ENCODE data around the gene UBXN10. TPM values are rescaled to one million over a fixed set of nuclear protein-coding genes. Genes with fewer than 3 reads are reported as not detected.
A peak's percentile ranks its signal among the peaks of the same experiment; 100 is the strongest.

The UBXN10 gene
- total RNA-seq, 2 experiments from 2014 or later, result 1.5 to 1.7 TPM

DNA sequence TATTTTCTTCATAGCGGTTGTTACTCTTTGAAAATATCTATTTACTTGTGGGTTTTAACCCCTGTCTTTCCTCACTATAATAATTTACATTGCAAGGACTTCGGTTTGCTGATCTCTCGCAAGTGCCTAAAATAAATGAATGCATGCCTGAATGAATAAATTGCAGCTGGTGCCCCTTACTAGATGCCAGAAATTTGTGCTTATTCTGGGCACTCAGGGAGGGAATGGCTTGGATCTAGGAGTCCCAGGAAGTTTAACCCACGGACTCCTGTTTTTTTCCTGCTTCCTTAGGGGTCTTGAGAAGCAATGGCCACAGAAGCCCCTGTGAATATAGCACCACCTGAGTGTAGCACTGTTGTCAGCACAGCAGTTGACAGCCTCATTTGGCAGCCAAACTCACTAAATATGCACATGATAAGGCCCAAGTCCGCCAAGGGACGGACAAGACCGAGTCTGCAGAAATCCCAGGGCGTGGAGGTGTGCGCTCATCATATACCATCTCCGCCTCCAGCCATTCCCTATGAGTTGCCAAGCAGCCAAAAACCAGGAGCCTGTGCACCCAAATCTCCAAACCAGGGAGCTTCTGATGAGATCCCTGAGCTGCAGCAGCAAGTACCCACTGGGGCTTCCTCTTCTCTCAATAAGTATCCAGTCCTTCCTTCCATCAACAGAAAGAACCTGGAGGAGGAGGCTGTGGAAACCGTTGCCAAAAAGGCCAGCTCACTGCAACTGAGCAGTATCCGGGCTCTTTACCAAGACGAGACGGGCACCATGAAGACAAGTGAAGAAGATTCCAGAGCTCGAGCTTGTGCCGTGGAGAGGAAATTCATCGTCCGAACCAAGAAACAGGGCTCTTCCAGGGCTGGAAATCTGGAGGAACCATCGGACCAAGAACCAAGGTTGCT is 4.6 kb downstream of the UBXN10 start:
- ChIA-PET POLR2A (interaction anchor here (3.4 kb wide), 1 partner anchor 18 kb away, joined by 13 read pairs; no protein-coding TSS in a partner anchor), CTCF (interaction anchor here (1.3 to 1.7 kb wide), 2 partner anchors 25 to 34 kb away, joined by 3 to 5 read pairs; no protein-coding TSS in a partner anchor)
- H3K27me3 Mint-ChIP-seq, result peaks cover 30% of the 10 kb centered on the region
- H3K4me3 Mint-ChIP-seq, result no peak overlapping the region
- H3K27ac Mint-ChIP-seq, result no peak overlapping the region
- H3K36me3 Mint-ChIP-seq (ENCODE audit: low read depth), result no peaks in the 10 kb centered on the region
- peaks cover 33% of the 10 kb centered on the region for H3K4me1 Mint-ChIP-seq
- no peaks in the 10 kb centered on the region for H3K9me3 Mint-ChIP-seq
- DNase-seq, result no peak

GRCh38 chr1:20191266-20191825 is 5.5 kb downstream of the UBXN10 start:
- no peaks in the 10 kb centered on the region for H3K9me3 Mint-ChIP-seq
- no peak overlapping the region for H3K4me3 Mint-ChIP-seq
- no peak for DNase-seq
- H3K27ac Mint-ChIP-seq, result no peak overlapping the region
- peaks cover 30% of the 10 kb centered on the region for H3K4me1 Mint-ChIP-seq
- ChIA-PET POLR2A (no interaction called here), CTCF (interaction anchor here (0.9 to 1.7 kb wide), 3 partner anchors 13 to 28 kb away, joined by 4 to 5 read pairs (median 5); no protein-coding TSS in a partner anchor)
- no peaks in the 10 kb centered on the region for H3K36me3 Mint-ChIP-seq (ENCODE audit: low read depth)
- peaks cover 30% of the 10 kb centered on the region for H3K27me3 Mint-ChIP-seq

DNA sequence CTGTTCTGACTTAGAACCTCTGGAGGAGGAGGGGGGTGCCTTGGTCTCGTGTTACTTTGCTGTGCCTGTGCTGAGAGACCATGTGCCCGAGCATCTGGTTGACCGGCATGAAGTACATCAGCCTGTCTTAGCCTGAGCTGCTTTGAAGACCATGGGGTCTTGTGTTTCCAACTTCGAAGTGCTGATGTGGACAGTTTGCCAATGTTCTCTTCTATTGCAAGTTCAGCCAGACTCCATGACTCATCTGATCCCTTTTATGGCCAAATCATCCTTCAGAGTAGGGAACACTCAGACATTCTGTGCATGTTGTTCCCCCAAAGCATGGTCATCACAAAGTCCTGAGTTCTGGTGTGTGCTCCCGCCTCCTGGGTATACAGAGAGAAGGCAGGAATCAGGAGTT is 6.5 kb downstream of the UBXN10 start:
- DNase-seq, result no peak
- H3K27me3 Mint-ChIP-seq, result peaks cover 32% of the 10 kb centered on the region
- no peaks in the 10 kb centered on the region for H3K36me3 Mint-ChIP-seq (ENCODE audit: low read depth)
- POLR2A ChIA-PET, result no interaction called here
- H3K4me3 Mint-ChIP-seq, result no peak overlapping the region
- no peaks in the 10 kb centered on the region for H3K9me3 Mint-ChIP-seq
- H3K27ac Mint-ChIP-seq, result no peak overlapping the region
- peaks cover 20% of the 10 kb centered on the region for H3K4me1 Mint-ChIP-seq
- CTCF ChIA-PET, result interaction anchor here (0.9 to 1.9 kb wide), 5 partner anchors 12 to 30 kb away, joined by 4 to 5 read pairs (median 4); no protein-coding TSS in a partner anchor

DNA sequence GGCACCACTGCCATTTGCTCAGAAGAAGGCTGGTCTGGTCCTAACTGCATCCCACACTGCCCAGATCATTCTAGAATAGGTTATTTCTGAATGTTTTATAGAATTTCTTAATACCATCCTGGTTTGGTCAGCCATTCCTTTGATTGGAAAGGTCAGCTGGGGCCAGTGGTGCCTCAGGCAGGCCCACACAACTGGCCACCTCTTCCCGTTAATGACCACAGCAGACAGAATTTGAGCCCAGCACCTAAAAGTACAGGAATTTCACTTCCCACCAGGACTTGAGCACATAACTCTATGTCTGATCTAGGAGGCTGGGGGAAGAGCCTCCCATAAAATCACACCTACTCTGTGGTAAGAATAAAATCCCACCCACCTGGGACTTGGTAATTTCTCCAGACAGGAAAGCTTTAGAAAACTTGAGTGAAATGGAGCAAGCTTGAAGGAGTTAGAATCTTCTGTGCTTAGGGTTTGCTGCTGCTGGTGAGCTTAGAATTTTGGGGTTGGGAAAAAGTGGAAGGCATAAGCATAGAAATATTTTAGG is 7.0 kb downstream of the UBXN10 start:
- no peak for DNase-seq
- Mint-ChIP-seq H3K27me3 (peaks cover 33% of the 10 kb centered on the region), H3K36me3 (ENCODE audit: low read depth) (no peaks in the 10 kb centered on the region), H3K4me3 (no peak overlapping the region), H3K9me3 (no peaks in the 10 kb centered on the region), H3K4me1 (peaks cover 14% of the 10 kb centered on the region), H3K27ac (no peak overlapping the region)
- ChIA-PET POLR2A (interaction anchor here (0.6 kb wide), 1 partner anchor 13 kb away, joined by 3 read pairs; no protein-coding TSS in a partner anchor), CTCF (interaction anchor here (0.7 to 1.9 kb wide), 9 partner anchors 10 to 30 kb away, joined by 3 to 12 read pairs (median 4); no protein-coding TSS in a partner anchor)

DNA sequence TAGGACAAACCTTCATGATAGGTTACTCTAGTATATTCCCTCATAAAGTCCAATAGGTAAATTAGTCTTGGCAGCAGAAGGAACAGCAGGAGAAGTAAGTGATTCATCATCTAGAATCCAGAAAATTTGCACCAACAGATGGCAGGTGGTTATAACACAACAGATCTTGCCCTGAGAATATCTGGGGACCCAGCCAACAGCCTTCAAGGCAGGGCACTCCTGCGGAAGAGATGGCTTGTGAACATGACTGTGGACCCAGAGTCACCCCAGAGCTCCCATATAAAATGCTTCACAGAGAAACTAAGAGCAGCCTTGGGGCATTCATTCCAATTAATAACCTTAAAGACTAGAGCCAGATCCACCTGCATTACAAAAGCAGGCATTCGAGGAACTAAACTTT is 8.3 kb downstream of the UBXN10 start:
- no peak for DNase-seq
- H3K4me1 Mint-ChIP-seq, result peaks cover 3% of the 10 kb centered on the region
- H3K36me3 Mint-ChIP-seq (ENCODE audit: low read depth), result no peaks in the 10 kb centered on the region
- CTCF ChIA-PET, result interaction anchor here (1.0 to 3.4 kb wide), 9 partner anchors 11 to 70 kb away, joined by 3 to 41 read pairs (median 5); no protein-coding TSS in a partner anchor
- H3K27me3 Mint-ChIP-seq, result peaks cover 26% of the 10 kb centered on the region
- no peak overlapping the region for H3K4me3 Mint-ChIP-seq
- H3K27ac Mint-ChIP-seq, result no peak overlapping the region
- H3K9me3 Mint-ChIP-seq, result no peaks in the 10 kb centered on the region
- POLR2A ChIA-PET, result no interaction called here

- ChIA-PET POLR2A (no interaction called here), CTCF (interaction anchor here (0.6 to 3.4 kb wide), 11 partner anchors 12 to 277 kb away, joined by 3 to 41 read pairs (median 4); no protein-coding TSS in a partner anchor)
- Mint-ChIP-seq H3K36me3 (ENCODE audit: low read depth) (no peaks in the 10 kb centered on the region), H3K27ac (no peak overlapping the region), H3K9me3 (no peaks in the 10 kb centered on the region), H3K27me3 (peaks cover 30% of the 10 kb centered on the region), H3K4me1 (peaks cover 3% of the 10 kb centered on the region), H3K4me3 (no peak overlapping the region)
- peak; percentile 78 for DNase-seq
These were observed 9.0 kb downstream of the UBXN10 start for GRCh38 chr1:20194757-20195461.

DNA sequence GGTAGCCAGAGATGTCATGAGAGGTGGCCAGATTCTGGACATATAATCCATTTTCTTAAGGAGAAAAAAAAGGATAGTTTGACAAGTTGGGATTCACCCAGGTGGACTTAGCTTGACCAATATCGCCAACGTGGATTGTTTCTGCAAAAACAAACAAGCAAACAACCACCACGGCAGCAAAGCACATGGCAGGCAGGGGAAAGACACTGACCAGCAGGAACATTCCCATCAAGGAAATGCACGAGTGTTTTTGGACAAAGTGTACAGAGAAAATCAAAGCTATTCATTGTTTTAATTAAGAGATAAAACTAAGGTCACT is 9.5 kb downstream of the UBXN10 start:
- peaks cover 34% of the 10 kb centered on the region for H3K27me3 Mint-ChIP-seq
- H3K4me1 Mint-ChIP-seq, result peaks cover 3% of the 10 kb centered on the region
- no peak overlapping the region for H3K4me3 Mint-ChIP-seq
- ChIA-PET POLR2A (no interaction called here), CTCF (interaction anchor here (0.7 to 3.4 kb wide), 11 partner anchors 11 to 384 kb away, joined by 3 to 41 read pairs (median 4); no protein-coding TSS in a partner anchor)
- DNase-seq, result no peak
- no peak overlapping the region for H3K27ac Mint-ChIP-seq
- H3K9me3 Mint-ChIP-seq, result no peaks in the 10 kb centered on the region
- H3K36me3 Mint-ChIP-seq (ENCODE audit: low read depth), result no peaks in the 10 kb centered on the region

DNA sequence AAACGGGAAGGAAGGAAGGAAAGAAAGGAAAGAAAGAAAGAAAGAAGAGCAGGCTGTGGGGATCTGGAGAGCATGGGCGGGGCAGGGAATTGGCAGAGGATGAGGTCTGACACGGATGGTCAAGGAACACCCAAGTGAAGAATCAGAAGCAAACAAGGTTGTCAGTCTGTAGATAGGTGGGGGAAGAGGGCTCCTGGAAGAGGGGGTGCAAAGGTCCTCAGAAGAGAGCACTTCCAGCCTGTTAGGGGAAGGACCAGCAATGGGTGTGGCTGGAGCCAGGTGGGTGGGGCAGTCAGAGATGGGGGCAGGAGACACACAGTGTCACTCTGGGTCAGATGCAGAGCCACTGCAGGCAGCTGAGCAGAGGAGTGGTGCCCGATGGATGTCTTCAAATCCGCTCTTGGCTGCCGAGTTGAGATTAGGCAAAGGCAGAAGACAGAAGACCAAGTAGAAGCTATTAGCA is 11.5 kb downstream of the UBXN10 start:
- Mint-ChIP-seq H3K4me1 (peaks cover 3% of the 10 kb centered on the region), H3K27me3 (peaks cover 37% of the 10 kb centered on the region), H3K9me3 (no peaks in the 10 kb centered on the region), H3K4me3 (no peak overlapping the region), H3K36me3 (ENCODE audit: low read depth) (no peaks in the 10 kb centered on the region), H3K27ac (no peak overlapping the region)
- no peak for DNase-seq
- POLR2A ChIA-PET, result no interaction called here
- CTCF ChIA-PET, result interaction anchor here (0.6 to 1.7 kb wide), 2 partner anchors 16 to 312 kb away, joined by 3 to 7 read pairs; no protein-coding TSS in a partner anchor

GRCh38 chr1:20198296-20198695 is 12.4 kb downstream of the UBXN10 start:
- DNase-seq, result no peak
- H3K36me3 Mint-ChIP-seq (ENCODE audit: low read depth), result no peaks in the 10 kb centered on the region
- POLR2A ChIA-PET, result no interaction called here
- CTCF ChIA-PET, result no interaction called here
- peaks cover 34% of the 10 kb centered on the region for H3K27me3 Mint-ChIP-seq
- H3K4me1 Mint-ChIP-seq, result peaks cover 3% of the 10 kb centered on the region
- H3K4me3 Mint-ChIP-seq, result no peak overlapping the region
- H3K27ac Mint-ChIP-seq, result no peak overlapping the region
- no peaks in the 10 kb centered on the region for H3K9me3 Mint-ChIP-seq

- ChIA-PET CTCF (no interaction called here), POLR2A (no interaction called here)
- Mint-ChIP-seq H3K9me3 (no peaks in the 10 kb centered on the region), H3K4me1 (peaks cover 3% of the 10 kb centered on the region), H3K27ac (no peak overlapping the region), H3K36me3 (ENCODE audit: low read depth) (no peaks in the 10 kb centered on the region), H3K4me3 (no peak overlapping the region), H3K27me3 (peaks cover 34% of the 10 kb centered on the region)
- no peak for DNase-seq
These were observed 13.0 kb downstream of the UBXN10 start for GRCh38 chr1:20198918-20199317.

DNA sequence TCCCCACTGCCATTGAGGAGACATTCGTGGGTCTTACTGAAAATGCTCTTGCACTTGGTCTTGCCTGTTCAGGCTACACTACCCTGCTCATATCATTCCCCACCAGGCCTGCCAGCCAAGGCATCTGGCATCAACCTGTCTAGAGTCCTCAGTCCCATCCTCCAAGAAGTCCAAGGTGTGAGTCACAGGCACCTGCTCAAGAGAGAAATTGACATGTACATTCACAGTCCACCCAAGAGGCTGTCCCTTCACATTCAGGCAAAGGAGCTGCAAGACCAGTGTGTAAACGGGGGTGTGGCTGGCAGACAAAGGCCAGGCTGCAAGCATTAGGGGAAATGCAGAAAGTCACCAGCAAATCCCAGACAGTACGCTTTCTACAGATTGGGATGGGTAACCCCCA is 13.5 kb downstream of the UBXN10 start:
- H3K4me1 Mint-ChIP-seq, result peaks cover 3% of the 10 kb centered on the region
- peaks cover 33% of the 10 kb centered on the region for H3K27me3 Mint-ChIP-seq
- H3K27ac Mint-ChIP-seq, result no peak overlapping the region
- CTCF ChIA-PET, result interaction anchor here (1.5 kb wide), 1 partner anchor 13 kb away, joined by 5 read pairs; no protein-coding TSS in a partner anchor
- H3K36me3 Mint-ChIP-seq (ENCODE audit: low read depth), result no peaks in the 10 kb centered on the region
- POLR2A ChIA-PET, result no interaction called here
- DNase-seq, result no peak
- H3K9me3 Mint-ChIP-seq, result no peaks in the 10 kb centered on the region
- H3K4me3 Mint-ChIP-seq, result no peak overlapping the region

GRCh38 chr1:20199840-20200239 is 13.9 kb downstream of the UBXN10 start:
- Mint-ChIP-seq H3K4me3 (no peak overlapping the region), H3K27ac (no peak overlapping the region), H3K36me3 (ENCODE audit: low read depth) (no peaks in the 10 kb centered on the region), H3K9me3 (no peaks in the 10 kb centered on the region), H3K27me3 (peaks cover 33% of the 10 kb centered on the region), H3K4me1 (peaks cover 3% of the 10 kb centered on the region)
- ChIA-PET CTCF (interaction anchor here (1.5 kb wide), 1 partner anchor 13 kb away, joined by 5 read pairs; no protein-coding TSS in a partner anchor), POLR2A (no interaction called here)
- DNase-seq, result no peak
